Thoracic aorta (tissue), 2 donors: ENCODE results near the gene GSAP. TPM values are rescaled to one million over a fixed set of nuclear protein-coding genes. Genes with fewer than 3 reads are reported as not detected.
"Not testable (repeated sequence)": the region's sequence is repeated elsewhere in the genome, so short reads cannot be mapped to it uniquely, and the experiment has no call there.

ENCODE experiments used
- ATAC-seq: fragments of 150-250 bp; one replicate; pipeline ENCODE4 v1.8.0; 2017; ENCODE audit warnings: low read depth; ENCODE audit not compliant: insufficient number of reproducible peaks, low FRiP score
- DNase-seq: peaks from one replicate; pipeline ENCODE4 v3.0.0-alpha.2; 2020; ENCODE audit warnings: low spot score
- H3K27ac ChIP-seq, 2 donors: fragments of 200-600 bp; sonication (generic); 1 replicate in 1 of 2; 2 replicates in 1 of 2; pipeline ENCODE4 v1.5.1; 2016; ENCODE audit warnings: mild to moderate bottlenecking in 2 of 2, moderate library complexity in 2 of 2
- H3K27me3 ChIP-seq: fragments of 200-600 bp; sonication (generic); replicated peaks from 2 replicates; pipeline ENCODE4 v1.6.0; 2016; ENCODE audit warnings: mild to moderate bottlenecking; ENCODE audit not compliant: insufficient read depth
- H3K36me3 ChIP-seq: fragments of 200-600 bp; sonication (generic); one replicate; pipeline ENCODE4 v1.5.1; 2016
- H3K4me1 ChIP-seq, 2 donors: fragments of 200-600 bp; sonication (generic); 1 replicate in 1 of 2; 2 replicates in 1 of 2; pipeline versions ENCODE4 v1.5.1 to v1.6.0; 2016; ENCODE audit warnings: low read depth in 2 of 2, mild to moderate bottlenecking in 1 of 2; ENCODE audit not compliant: control insufficient read depth in 1 of 2
- H3K4me3 ChIP-seq: fragments of 200-600 bp; sonication (generic); 2 replicates; pipeline ENCODE4 v1.5.1; 2016; ENCODE audit warnings: mild to moderate bottlenecking
- H3K9me3 ChIP-seq: fragments of 200-600 bp; sonication (generic); 2 replicates; pipeline ENCODE4 v1.5.1; 2016
- CTCF ChIP-seq: fragments of 200-600 bp; sonication (generic); IDR thresholded peaks from one replicate; pipeline ENCODE4 v1.5.1; 2019; ENCODE audit warnings: antibody characterized with exemption
- total RNA-seq, 2 donors: library from RNA; depleted of rRNA; stranded (reverse); fragments of >200 nt; gene quantifications; one replicate each; pipeline versions ENCODE4 v1.1.0 to v1.2.3, GENCODE V29; 2016

Gene GSAP
- total RNA-seq, 2 donors from 2014 or later = 19.6 to 22.0 TPM

GRCh38 chr7:77456696-77457095 lies 40.5 kb upstream of the GSAP start:
- no peak for TF ChIP-seq CTCF

DNA sequence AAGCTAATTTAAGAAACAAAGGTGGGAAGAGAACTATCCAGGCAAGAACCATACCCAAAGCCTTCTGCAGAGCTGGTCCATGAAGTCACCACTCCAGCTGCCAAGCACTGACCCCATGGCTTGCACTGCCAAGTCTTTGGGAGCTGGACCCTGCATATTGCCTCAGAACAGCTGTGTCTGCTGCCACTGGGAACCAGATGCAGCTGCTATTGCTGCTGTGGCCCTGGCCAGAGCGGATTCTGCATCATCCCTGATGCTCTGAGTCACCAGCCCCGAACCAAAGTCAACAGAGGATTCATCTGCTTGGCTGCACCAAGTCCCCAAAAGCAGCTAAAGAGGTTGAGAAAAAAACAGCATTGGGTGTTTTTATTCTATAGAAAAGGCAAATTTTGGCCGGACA lies 39.2 kb upstream of the GSAP start:
- no peak for DNase-seq
- Histone ChIP-seq H3K4me3 (no peak overlapping the region), H3K36me3 (no peaks in the 10 kb centered on the region), H3K27ac (no peak overlapping the region), H3K27me3 (no peaks in the 10 kb centered on the region), H3K9me3 (no peaks in the 10 kb centered on the region), H3K4me1 (peaks cover 4 to 6% of the 10 kb centered on the region in 2 donors)
- no peak for TF ChIP-seq CTCF
- no peak for ATAC-seq

More at GRCh38 chr7:77456696-77457095, 40.5 kb upstream of the GSAP start:
- no peaks in the 10 kb centered on the region for H3K9me3 ChIP-seq
- DNase-seq (no peak), ATAC-seq (no peak)
- peaks cover 4 to 6% of the 10 kb centered on the region in 2 donors for H3K4me1 ChIP-seq
- H3K27me3 ChIP-seq = no peaks in the 10 kb centered on the region
- H3K27ac ChIP-seq = no peak overlapping the region
- H3K36me3 ChIP-seq = no peaks in the 10 kb centered on the region
- no peak overlapping the region for H3K4me3 ChIP-seq

- Histone ChIP-seq H3K36me3 (no peaks in the 10 kb centered on the region), H3K9me3 (no peaks in the 10 kb centered on the region), H3K4me3 (no peak overlapping the region), H3K27me3 (no peaks in the 10 kb centered on the region), H3K27ac (no peak overlapping the region), H3K4me1 (peaks cover 4 to 6% of the 10 kb centered on the region in 2 donors)
- DNase-seq (no peak), ATAC-seq (no peak)
- no peak for TF ChIP-seq CTCF
Measured at GRCh38 chr7:77454802-77455201, 38.7 kb upstream of the GSAP start.

GRCh38 chr7:77453531-77453930 lies 37.4 kb upstream of the GSAP start:
- no peak for TF ChIP-seq CTCF
- no peak overlapping the region for H3K4me3 ChIP-seq
- H3K4me1 ChIP-seq = peaks cover 4 to 6% of the 10 kb centered on the region in 2 donors
- no peaks in the 10 kb centered on the region for H3K9me3 ChIP-seq
- no peak overlapping the region for H3K27ac ChIP-seq
- H3K36me3 ChIP-seq = no peaks in the 10 kb centered on the region
- H3K27me3 ChIP-seq = no peaks in the 10 kb centered on the region
- DNase-seq = no peak
- ATAC-seq = no peak

- not testable (repeated sequence) for H3K4me1 ChIP-seq, ATAC-seq, H3K9me3 ChIP-seq, H3K27ac ChIP-seq, DNase-seq, H3K36me3 ChIP-seq, H3K27me3 ChIP-seq, H3K4me3 ChIP-seq
Measured at GRCh38 chr7:77451950-77452349, 35.8 kb upstream of the GSAP start.

GRCh38 chr7:77450613-77451012 lies 34.5 kb upstream of the GSAP start:
- Histone ChIP-seq H3K27me3 (no peaks in the 10 kb centered on the region), H3K4me3 (no peak overlapping the region), H3K27ac (no peak overlapping the region), H3K4me1 (peaks cover 4 to 6% of the 10 kb centered on the region in 2 donors), H3K9me3 (no peaks in the 10 kb centered on the region), H3K36me3 (no peaks in the 10 kb centered on the region)
- DNase-seq (no peak), ATAC-seq (no peak)
- TF ChIP-seq CTCF = no peak
